Vagina (tissue), 2 donors: ENCODE results near the gene COX17.

Experiments
- CTCF ChIP-seq, 3 experiments: fragments of 450-650 bp in 2 of 3; fragments of 200-600 bp in 1 of 3; sonication (generic) in 1 of 3; IDR thresholded peaks; one replicate each; pipeline ENCODE4 v1.5.1; 2017 to 2019; ENCODE audit warnings: antibody characterized with exemption in 3 of 3, mild to moderate bottlenecking in 2 of 3, moderate library complexity in 2 of 3
- POLR2A ChIP-seq, 2 donors: fragments of 450-650 bp; IDR thresholded peaks; one replicate each; pipeline ENCODE4 v1.6.1; 2017; ENCODE audit warnings: antibody characterized with exemption in 2 of 2, mild to moderate bottlenecking in 2 of 2, moderate library complexity in 2 of 2
- POLR2AphosphoS5 ChIP-seq, 2 donors: sonication (generic); formaldehyde crosslinking; IDR thresholded peaks; one replicate each; pipeline ENCODE4 v1.9.0; 2017; ENCODE audit warnings: antibody characterized with exemption in 2 of 2, mild to moderate bottlenecking in 2 of 2, low read depth in 1 of 2; ENCODE audit not compliant: insufficient read depth in 1 of 2

GRCh38 chr3:119681279-119681678 lies 4.1 kb upstream of the COX17 start:
- TF ChIP-seq POLR2A (IDR thresholded peaks at IDR 0.05) (no peak), CTCF (IDR thresholded peaks at IDR 0.05) (peak in 1 of 3 experiments; percentile 17), POLR2AphosphoS5 (IDR thresholded peaks at IDR 0.05; ENCODE audit: insufficient read depth in 1 of 2, low read depth in 1 of 2) (no peak)
